DMS153 treated with DMSO at 0.1 percent for 48 hours (cell line): ENCODE results near the gene SLC2A9.

Source experiments
- DNase-seq: peaks from one replicate; lab custom pipeline; 2025; ENCODE audit not compliant: unreplicated experiment; lab: John Stamatoyannopoulos, UW

SLC2A9 gene

GRCh38 chr4:9898596-9899305 is 122.5 kb downstream of the SLC2A9 start:
- DNase-seq = no peak

- no peak for DNase-seq
Measured at GRCh38 chr4:9895333-9895705, 126.0 kb downstream of the SLC2A9 start.

GRCh38 chr4:9894644-9895332 is 126.5 kb downstream of the SLC2A9 start:
- no peak for DNase-seq

- DNase-seq = no peak
Measured at GRCh38 chr4:9893329-9894108, 127.8 kb downstream of the SLC2A9 start.

- DNase-seq = no peak
Measured at GRCh38 chr4:9891740-9892139, 129.6 kb downstream of the SLC2A9 start.

GRCh38 chr4:9891056-9891455 is 130.2 kb downstream of the SLC2A9 start:
- DNase-seq = no peak

- DNase-seq = no peak
Measured at GRCh38 chr4:9889306-9889705, 132.0 kb downstream of the SLC2A9 start.

GRCh38 chr4:9885958-9886357 is 135.3 kb downstream of the SLC2A9 start:
- no peak for DNase-seq

GRCh38 chr4:9880406-9881197 is 140.7 kb downstream of the SLC2A9 start:
- DNase-seq = no peak

GRCh38 chr4:9877123-9877522 is 144.2 kb downstream of the SLC2A9 start:
- no peak for DNase-seq

- no peak for DNase-seq
Measured at GRCh38 chr4:9875516-9875915, 145.8 kb downstream of the SLC2A9 start.

- no peak for DNase-seq
Measured at GRCh38 chr4:9874385-9874784, 146.9 kb downstream of the SLC2A9 start.

- DNase-seq = no peak
Measured at GRCh38 chr4:9870165-9870790, 151.0 kb downstream of the SLC2A9 start.

GRCh38 chr4:9867751-9868425 is 153.4 kb downstream of the SLC2A9 start:
- peak; percentile 27 for DNase-seq

GRCh38 chr4:9866931-9867330 is 154.4 kb downstream of the SLC2A9 start:
- DNase-seq = no peak

GRCh38 chr4:9861561-9861960 is 159.7 kb downstream of the SLC2A9 start:
- DNase-seq = no peak

GRCh38 chr4:9859810-9860209 is 161.5 kb downstream of the SLC2A9 start:
- DNase-seq = no peak

- no peak for DNase-seq
Measured at GRCh38 chr4:9849538-9849920, 171.8 kb downstream of the SLC2A9 start.

GRCh38 chr4:9847968-9848748 is 173.1 kb downstream of the SLC2A9 start:
- no peak for DNase-seq
